H1 (cell line): ENCODE data around the gene SLC9A7. TPM values are rescaled to one million over a fixed set of nuclear protein-coding genes. Genes with fewer than 3 reads are reported as not detected.

ENCODE experiments used
- CTCF ChIA-PET: fragments of 300-600 bp; sonication (Branson Sonifier 250); formaldehyde crosslinking; loops from one replicate; lab custom pipeline; 2021; ENCODE audit not compliant: partially characterized antibody; lab: Charles Lee
- POLR2A ChIA-PET: fragments of 300-600 bp; sonication (Branson Sonifier 250); formaldehyde crosslinking; loops from one replicate; lab custom pipeline; 2021; ENCODE audit warnings: inconsistent platforms; ENCODE audit not compliant: partially characterized antibody; lab: Charles Lee
- DNase-seq, 2 experiments: peaks; one replicate each; pipeline versions ENCODE4 v3.0.0 to v3.0.0-alpha.2; 2010 to 2022; ENCODE audit warnings: low spot score in 2 of 2, low read depth in 1 of 2, mixed read lengths in 1 of 2
- FAIRE-seq: peaks from 2 replicates; lab custom pipeline; 2011; peaks lifted over from hg19 to GRCh38; lab: Jason Lieb, UNC
- H2AFZ ChIP-seq: 2 replicates; pipeline ENCODE4 v1.8.1; 2012; ENCODE audit warnings: low read length, inconsistent platforms
- H2AK5ac ChIP-seq: 2 replicates; pipeline ENCODE4 v1.6.1; 2013; ENCODE audit warnings: low read depth, low read length
- H2BK120ac ChIP-seq: replicated peaks from 2 replicates; pipeline ENCODE3; 2013; ENCODE audit warnings: low read depth, low read length, inconsistent platforms
- H2BK12ac ChIP-seq: 2 replicates; pipeline ENCODE4 v1.6.1; 2013; ENCODE audit warnings: low read depth, low read length
- H2BK15ac ChIP-seq: 2 replicates; pipeline ENCODE4 v1.6.1; 2013; ENCODE audit warnings: low read length
- H2BK20ac ChIP-seq: 2 replicates; pipeline ENCODE4 v1.6.1; 2013; ENCODE audit warnings: low read length
- H2BK5ac ChIP-seq: 2 replicates; pipeline ENCODE4 v1.6.1; 2013; ENCODE audit warnings: low read depth, low read length
- H3K14ac ChIP-seq: 2 replicates; pipeline ENCODE4 v1.6.1; 2013; ENCODE audit warnings: inconsistent platforms; ENCODE audit not compliant: insufficient read length
- H3K18ac ChIP-seq: 2 replicates; pipeline ENCODE4 v1.6.1; 2013; ENCODE audit warnings: low read length; ENCODE audit errors: extremely low read depth
- H3K23ac ChIP-seq: 2 replicates; pipeline ENCODE4 v1.6.1; 2013; ENCODE audit warnings: inconsistent platforms; ENCODE audit not compliant: insufficient read length
- H3K23me2 ChIP-seq: 2 replicates; pipeline ENCODE4 v1.6.1; 2013; ENCODE audit warnings: low read depth, low read length
- H3K27ac ChIP-seq: 2 replicates; pipeline ENCODE4 v1.6.1; 2011; ENCODE audit warnings: low read depth, low read length, inconsistent platforms
- H3K27me3 ChIP-seq, 4 experiments: replicated peaks in 1 of 4; 1 replicate in 1 of 4; 2 replicates in 3 of 4; pipeline versions ENCODE4 v1.6.1 to v1.8.1; 2011 to 2013; ENCODE audit warnings: low read length in 3 of 4, mild to moderate bottlenecking in 3 of 4, inconsistent platforms in 2 of 4, mixed read lengths in 2 of 4, moderate library complexity in 1 of 4; ENCODE audit not compliant: control insufficient read depth in 3 of 4, insufficient read depth in 3 of 4; ENCODE audit errors: extremely low read depth in 1 of 4
- H3K36me3 ChIP-seq, 4 experiments: 2 replicates each; pipeline versions ENCODE4 v1.6.1 to v1.8.1; 2011 to 2013; ENCODE audit warnings: mild to moderate bottlenecking in 4 of 4, low read length in 3 of 4, moderate library complexity in 2 of 4, control low read depth in 1 of 4, inconsistent platforms in 1 of 4; ENCODE audit not compliant: insufficient read depth in 4 of 4, control insufficient read depth in 2 of 4
- H3K4ac ChIP-seq: replicated peaks from 2 replicates; pipeline ENCODE3; 2013; ENCODE audit warnings: low read length, low read depth, mixed read lengths, inconsistent platforms; ENCODE audit not compliant: insufficient read length
- H3K4me1 ChIP-seq, 4 experiments: replicated peaks in 1 of 4; 1 replicate in 1 of 4; 2 replicates in 3 of 4; pipeline versions ENCODE4 v1.6.1 to v1.8.1; 2011 to 2013; ENCODE audit warnings: low read length in 3 of 4, inconsistent platforms in 2 of 4, mixed read lengths in 1 of 4; ENCODE audit not compliant: insufficient read depth in 4 of 4, control insufficient read depth in 3 of 4
- H3K4me2 ChIP-seq, 2 experiments: 2 replicates each; pipeline versions ENCODE4 v1.6.1 to v1.8.1; 2011 to 2013; ENCODE audit warnings: low read depth in 2 of 2, low read length in 2 of 2, control low read depth in 1 of 2, inconsistent platforms in 1 of 2, mild to moderate bottlenecking in 1 of 2; ENCODE audit not compliant: insufficient read depth in 1 of 2
- H3K4me3 ChIP-seq, 4 experiments: fragments of 200-600, 300-600 bp in 1 of 4; sonication (generic), shearing (Covaris generic), sonication (Bioruptor Twin) in 1 of 4; 2 replicates each; pipeline versions ENCODE4 v1.5.1 to v1.8.1; 2011 to 2016; ENCODE audit warnings: low read length in 4 of 4, low read depth in 3 of 4, control low read depth in 2 of 4, inconsistent platforms in 2 of 4, mild to moderate bottlenecking in 2 of 4, mixed read lengths in 1 of 4, moderate library complexity in 1 of 4; ENCODE audit not compliant: insufficient read depth in 2 of 4; ENCODE audit errors: extremely low read depth in 1 of 4
- H3K56ac ChIP-seq: replicated peaks from 2 replicates; pipeline ENCODE3; 2013; ENCODE audit warnings: low read depth, mild to moderate bottlenecking, mixed read lengths, low read length, inconsistent platforms; ENCODE audit not compliant: insufficient read length
- H3K79me1 ChIP-seq: 2 replicates; pipeline ENCODE4 v1.6.1; 2013; ENCODE audit warnings: low read depth, low read length, control low read depth
- H3K79me2 ChIP-seq, 2 experiments: 2 replicates each; pipeline versions ENCODE4 v1.6.1 to v1.8.1; 2012 to 2013; ENCODE audit warnings: low read length in 2 of 2, mild to moderate bottlenecking in 2 of 2, inconsistent platforms in 1 of 2; ENCODE audit not compliant: insufficient read depth in 2 of 2, control insufficient read depth in 1 of 2
- H3K9ac ChIP-seq, 4 experiments: replicated peaks in 1 of 4; 1 replicate in 1 of 4; 2 replicates in 3 of 4; pipeline versions ENCODE4 v1.6.1 to v1.8.1; 2011 to 2013; ENCODE audit warnings: low read depth in 3 of 4, low read length in 3 of 4, control low read depth in 2 of 4, mild to moderate bottlenecking in 2 of 4, moderate library complexity in 2 of 4, inconsistent platforms in 1 of 4; ENCODE audit errors: extremely low read depth in 1 of 4
- H3K9me3 ChIP-seq, 2 experiments: 2 replicates each; pipeline versions ENCODE4 v1.6.1 to v1.8.1; 2012 to 2013; ENCODE audit warnings: mild to moderate bottlenecking in 2 of 2, moderate library complexity in 2 of 2, control low read depth in 1 of 2, inconsistent platforms in 1 of 2, low read depth in 1 of 2, low read length in 1 of 2, mixed read lengths in 1 of 2; ENCODE audit not compliant: insufficient read depth in 2 of 2
- H4K20me1 ChIP-seq, 2 experiments: replicated peaks in 1 of 2; 2 replicates each; pipeline versions ENCODE3 to v1.8.1; 2011 to 2013; ENCODE audit warnings: inconsistent platforms in 2 of 2, low read length in 2 of 2, mild to moderate bottlenecking in 1 of 2; ENCODE audit not compliant: insufficient read depth in 2 of 2, control insufficient read depth in 1 of 2
- H4K5ac ChIP-seq: 2 replicates; pipeline ENCODE4 v1.6.1; 2013; ENCODE audit warnings: low read length, low read depth, mixed read lengths, inconsistent platforms; ENCODE audit not compliant: insufficient read length
- H4K8ac ChIP-seq: 2 replicates; pipeline ENCODE4 v1.8.0; 2013; ENCODE audit warnings: mild to moderate bottlenecking, moderate library complexity, low read length, inconsistent platforms; ENCODE audit not compliant: insufficient read depth; ENCODE audit errors: extremely low read depth
- H4K91ac ChIP-seq: replicated peaks from 2 replicates; pipeline ENCODE3; 2013; ENCODE audit warnings: low read length, mixed read lengths, inconsistent platforms; ENCODE audit not compliant: insufficient read length
- BACH1 ChIP-seq: IDR thresholded peaks from 2 replicates; pipeline ENCODE4 v1.6.1; 2012; ENCODE audit warnings: low read length, improper control_type of control experiment
- CBX5 ChIP-seq: fragments of 300-800, 300-1000 bp; sonication (generic); IDR thresholded peaks from 2 replicates; pipeline ENCODE4 v1.7.1; 2016; ENCODE audit warnings: antibody characterized with exemption, low read length, low read depth
- EP300 ChIP-seq, 2 experiments: IDR thresholded peaks; 1 replicate in 1 of 2; 2 replicates in 1 of 2; pipeline ENCODE4 v1.6.1; 2011 to 2012; ENCODE audit warnings: low read depth in 2 of 2, low read length in 2 of 2, mild to moderate bottlenecking in 2 of 2, borderline replicate concordance in 1 of 2, inconsistent platforms in 1 of 2, moderate library complexity in 1 of 2
- FOSL1 ChIP-seq: IDR thresholded peaks from 2 replicates; pipeline ENCODE4 v1.6.1; 2011; ENCODE audit warnings: mild to moderate bottlenecking, low read depth, low read length, moderate library complexity; ENCODE audit not compliant: insufficient read depth
- HDAC6 ChIP-seq: IDR thresholded peaks from one replicate; pipeline ENCODE4 v1.7.1; 2012; ENCODE audit warnings: low read depth, mild to moderate bottlenecking, inconsistent platforms, low read length, moderate library complexity
- NRF1 ChIP-seq: IDR thresholded peaks from 2 replicates; pipeline ENCODE4 v1.6.1; 2011; ENCODE audit warnings: mild to moderate bottlenecking, low read depth, low read length, improper control_type of control experiment
- POU5F1 ChIP-seq: IDR thresholded peaks from 2 replicates; pipeline ENCODE4 v1.6.1; 2011; ENCODE audit warnings: low read depth, mild to moderate bottlenecking, low read length, moderate library complexity
- RAD21 ChIP-seq, 2 experiments: IDR thresholded peaks in 1 of 2; conservative IDR thresholded peaks in 1 of 2; 2 replicates each; pipeline ENCODE4 v1.6.1; 2011; ENCODE audit warnings: low read depth in 2 of 2, low read length in 2 of 2, improper control_type of control experiment in 1 of 2, inconsistent platforms in 1 of 2, mild to moderate bottlenecking in 1 of 2, moderate library complexity in 1 of 2
- SP2 ChIP-seq: IDR thresholded peaks from 2 replicates; pipeline ENCODE4 v1.6.1; 2012; ENCODE audit warnings: mild to moderate bottlenecking, low read length, inconsistent platforms
- TAF1 ChIP-seq: IDR thresholded peaks from 2 replicates; pipeline ENCODE4 v1.6.1; 2011; ENCODE audit warnings: mild to moderate bottlenecking, low read depth, low read length
- TAF7 ChIP-seq: optimal IDR thresholded peaks from 2 replicates; pipeline ENCODE3; 2011; ENCODE audit warnings: low read depth, mild to moderate bottlenecking, inconsistent platforms, low read length, moderate library complexity, borderline replicate concordance
- WGBS, 2 experiments: shearing (Covaris generic) in 1 of 2; methylation state at CpG; one replicate each; pipeline versions ENCODE4 v1.1.6 to v1.1.7; 2013 to 2015; ENCODE audit warnings: low lambda C conversion rate in 2 of 2, mixed read lengths in 2 of 2, inconsistent platforms in 1 of 2, low coverage in 1 of 2, missing lambda C conversion rate in 1 of 2; ENCODE audit not compliant: insufficient replicate concordance in 2 of 2, insufficient coverage in 1 of 2, insufficient read length in 1 of 2; ENCODE audit errors: extremely low coverage in 1 of 2, missing lambda C conversion rate in 1 of 2; 5-methylcytosine and 5-hydroxymethylcytosine counted together
- polyA plus RNA-seq, 7 experiments: library from polyadenylated mRNA; depleted of rRNA in 3 of 7; stranded (reverse) in 5 of 7; unstranded in 2 of 7; fragments of >200 nt in 5 of 7; fragments of 200-250 nt in 2 of 7; gene quantifications; 1 replicate in 5 of 7; 2 replicates in 1 of 7; 4 replicates in 1 of 7; pipeline versions ENCODE4 v1.2.1 to v1.2.3, GENCODE V29; 2011 to 2013; ENCODE audit warnings: missing spikeins in 2 of 7, mixed read lengths in 2 of 7
- total RNA-seq: library from RNA; stranded (reverse); fragmentation: NEBNext Ultra II Directional; extraction: Animal tissue kit (Norgen Biotek cat#: 25700); gene quantifications from 2 replicates; pipeline ENCODE4 v1.2.1, GENCODE V29; 2021

SLC9A7 gene
- total and polyA plus RNA-seq, 2 of the 8 experiments (the other 6 are each of a cell fraction or from before 2014, with no cell fraction given) = 6.7 to 17.2 TPM

DNA sequence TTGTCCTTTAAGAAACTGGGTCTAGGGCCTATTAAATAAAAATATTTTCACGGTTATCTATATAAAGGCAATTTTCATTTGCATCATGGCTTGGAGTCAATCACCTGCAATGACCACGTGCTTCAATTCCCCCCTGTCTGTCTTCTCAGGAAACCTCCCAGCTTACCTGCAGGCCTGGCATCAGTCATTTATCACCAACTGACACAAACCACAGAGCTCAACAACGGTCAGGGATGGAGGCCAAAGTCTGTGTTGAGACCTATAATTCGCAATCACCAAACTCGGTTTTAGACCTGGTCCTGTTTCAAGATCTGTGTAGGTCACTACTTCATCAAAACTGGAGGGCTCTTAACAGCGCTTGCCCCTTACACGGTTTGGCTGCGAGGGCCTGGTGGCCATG is 1.9 kb downstream of the SLC9A7 start:
- Histone ChIP-seq H2BK15ac (no peak overlapping the region), H4K8ac (no peak overlapping the region), H3K27ac (no peak overlapping the region), H3K4me3 (peak overlapping the region in 1 of 4 experiments; percentile 77; a peak in 2 of 8 replicates), H3K36me3 (no peaks in the 10 kb centered on the region), H4K5ac (no peak overlapping the region), H3K4me2 (peak overlapping the region; percentile 36 to 97), H3K56ac (no peak overlapping the region), H2BK120ac (no peak overlapping the region), H3K9me3 (no peaks in the 10 kb centered on the region), H3K23me2 (peaks cover 4% of the 10 kb centered on the region; the same call in 1 of the 2 replicates), H3K27me3 (no peaks in the 10 kb centered on the region; a peak in 1 of 7 replicates), H3K23ac (no peak overlapping the region), H3K18ac (no peak overlapping the region), H3K9ac (no peak overlapping the region), H3K14ac (no peak overlapping the region), H3K4me1 (peaks cover 2 to 16% (median 10%) of the 10 kb centered on the region in 4 experiments; a peak in 6 of 7 replicates), H3K4ac (no peak overlapping the region), H2BK12ac (no peak overlapping the region), H2BK20ac (no peak overlapping the region), H4K91ac (no peak overlapping the region), H2AFZ (no peak overlapping the region), H2AK5ac (no peak overlapping the region), H4K20me1 (peaks cover 0 to 1% of the 10 kb centered on the region in 2 experiments), H3K79me2 (peaks cover 0 to 40% of the 10 kb centered on the region in 2 experiments; a peak in 3 of 4 replicates), H3K79me1 (peaks cover 3% of the 10 kb centered on the region; the same call in 1 of the 2 replicates), H2BK5ac (no peak overlapping the region)
- 71% methylated on average over 8 of the region's 8 CpGs; no CpG with 5 or more reads in 1 of the 2 experiments for WGBS, 2 experiments
- DNase-seq (no peak), FAIRE-seq (no peak)
- CTCF ChIA-PET = no interaction called here
- POLR2A ChIA-PET = no interaction called here
- no peak for TF ChIP-seq NRF1
- no peak for TF ChIP-seq TAF7
- no peak for TF ChIP-seq POU5F1
- TF ChIP-seq EP300 (IDR thresholded peaks at IDR 0.05; ENCODE audit: borderline replicate concordance in 1 of 2, low read depth in 2 of 2, low read length in 2 of 2) = no peak
- no peak for TF ChIP-seq BACH1
- TF ChIP-seq SP2 = no peak
- no peak for TF ChIP-seq RAD21 (IDR thresholded peaks at IDR 0.05 in 1 of 2, conservative IDR thresholded peaks at IDR 0.05 in 1 of 2; ENCODE audit: low read depth in 2 of 2, low read length in 2 of 2)
- no peak for TF ChIP-seq TAF1
- no peak for TF ChIP-seq FOSL1
- TF ChIP-seq HDAC6 = no peak
- TF ChIP-seq CBX5 = no peak
